NCI-H2196 (cell line): ENCODE measurements around the gene MLN.
A peak's percentile ranks its signal among the peaks of the same experiment; 100 is the strongest.

ENCODE experiments used
- DNase-seq: peaks from one replicate; lab custom pipeline; 2025; ENCODE audit not compliant: unreplicated experiment; lab: John Stamatoyannopoulos, UW

The MLN gene

DNA sequence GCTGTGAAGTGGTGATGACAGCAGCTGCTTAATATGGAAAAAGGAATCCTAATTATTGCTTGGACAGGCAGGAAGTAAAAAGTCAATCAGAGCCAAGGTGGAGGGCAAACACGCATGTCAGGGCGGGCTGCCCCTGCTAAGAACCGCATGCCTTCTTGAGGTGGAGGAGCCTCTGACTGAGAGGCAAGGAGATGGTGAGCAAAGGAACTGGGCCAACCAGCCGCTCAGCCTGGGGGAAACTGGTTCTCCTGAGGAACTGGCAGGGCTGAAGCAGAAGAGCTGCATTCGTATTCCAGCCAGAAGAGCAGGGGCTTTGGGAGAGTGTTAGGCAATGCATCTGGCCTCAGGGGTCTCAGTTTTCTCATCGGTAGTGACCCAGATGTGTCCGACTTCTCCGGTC is 13.1 kb upstream of the MLN start:
- no peak for DNase-seq

DNA sequence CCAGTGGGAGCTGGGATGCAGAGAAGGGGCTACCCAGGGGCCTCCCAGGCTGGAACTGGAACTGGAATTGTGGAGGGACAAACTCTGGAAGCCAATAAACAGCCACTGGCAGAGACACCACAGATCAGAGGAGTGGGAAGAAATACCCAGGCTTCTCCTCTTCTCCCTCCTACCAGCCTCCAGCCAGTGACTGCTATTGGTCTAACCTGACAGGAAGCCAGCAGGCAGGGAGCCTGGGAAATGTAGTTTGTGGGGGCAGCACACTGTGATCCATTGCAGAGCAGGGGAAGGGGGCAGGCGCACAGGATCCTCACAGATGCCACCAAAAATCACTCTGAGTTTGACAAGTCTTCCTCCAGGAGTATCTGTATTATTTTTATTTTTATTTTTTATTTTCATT is 12.1 kb upstream of the MLN start:
- peak; percentile 60 for DNase-seq

DNA sequence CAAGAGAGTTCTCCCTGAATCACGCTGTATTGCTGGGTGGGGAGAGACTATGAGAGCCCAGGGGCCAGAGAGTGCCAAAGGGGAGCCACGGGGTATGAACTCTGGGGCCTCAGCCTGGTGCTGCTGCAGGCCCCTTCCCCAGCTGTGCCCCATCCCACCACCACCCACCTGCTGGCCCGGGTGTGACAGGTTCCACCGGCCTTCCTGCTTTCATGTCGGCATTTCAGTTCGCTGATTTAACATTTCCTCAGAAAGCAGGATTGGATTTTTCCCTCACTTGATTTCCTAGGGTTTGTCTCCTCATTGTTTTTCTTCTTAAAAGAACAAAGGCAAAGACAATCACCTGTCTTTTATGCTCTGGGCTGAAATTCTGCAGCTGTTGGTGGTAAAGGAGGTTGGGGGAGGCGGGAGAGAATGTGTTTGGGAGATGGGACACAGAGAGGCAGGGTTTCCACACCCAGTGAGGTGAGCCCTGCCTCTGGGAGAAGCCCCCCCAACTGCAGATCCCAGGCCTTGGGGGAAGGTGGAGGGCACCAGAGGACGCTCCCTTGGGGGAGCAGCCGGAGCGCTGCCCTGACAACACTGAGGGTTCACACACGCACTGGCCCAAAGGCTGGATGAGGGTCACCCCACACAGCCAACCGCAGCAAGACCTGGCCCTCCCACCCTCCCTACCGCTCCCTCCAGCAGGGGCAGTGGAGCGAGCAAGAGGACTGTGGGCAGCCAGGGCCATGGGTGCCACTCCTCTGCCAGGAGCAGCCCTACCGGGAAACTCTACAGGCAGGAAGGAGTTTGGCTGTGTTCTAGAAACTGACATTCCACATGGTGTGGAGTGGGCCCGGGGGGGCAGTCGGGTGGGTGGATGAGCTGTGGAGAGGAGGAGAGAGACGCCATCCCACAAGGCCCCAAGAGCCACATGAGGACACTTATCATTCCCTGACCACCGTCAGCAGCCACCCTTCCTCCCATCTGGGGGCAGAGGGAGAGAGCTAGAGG is 10.5 kb upstream of the MLN start:
- no peak for DNase-seq

DNA sequence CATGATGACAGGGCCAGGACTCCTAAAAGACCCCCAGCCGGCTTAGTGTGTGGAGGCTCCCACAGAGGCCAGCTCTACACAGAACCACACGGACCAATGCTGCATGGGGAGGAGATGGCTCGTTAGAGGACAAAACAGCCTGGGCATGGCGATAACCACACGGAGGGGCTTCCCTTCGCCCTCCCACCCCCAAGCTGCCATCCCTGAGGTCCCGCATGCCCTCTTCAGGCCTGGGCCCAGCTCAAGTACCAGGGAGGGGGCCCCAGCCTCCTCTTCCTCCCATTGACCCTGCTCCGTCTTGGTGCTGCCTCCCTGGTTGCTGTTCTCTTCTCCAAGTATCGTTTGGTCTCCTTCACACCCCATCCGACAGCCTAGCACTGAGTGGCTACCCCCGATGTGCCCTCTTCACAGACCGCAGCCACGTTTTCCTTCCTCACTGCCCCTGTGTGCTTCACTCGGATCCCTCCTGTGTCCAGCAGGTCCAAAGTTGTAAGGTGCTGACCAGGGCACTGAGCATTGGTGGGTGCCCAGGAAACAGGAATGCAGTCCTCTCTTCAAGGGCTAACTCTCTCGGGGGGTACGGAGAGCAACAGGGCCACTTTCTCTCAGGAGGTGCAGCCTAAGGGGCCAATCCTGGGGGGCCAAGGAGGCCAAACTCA is 9.6 kb upstream of the MLN start:
- DNase-seq = no peak

GRCh38 chr6:33812669-33813068 is 8.9 kb upstream of the MLN start:
- DNase-seq = no peak

DNA sequence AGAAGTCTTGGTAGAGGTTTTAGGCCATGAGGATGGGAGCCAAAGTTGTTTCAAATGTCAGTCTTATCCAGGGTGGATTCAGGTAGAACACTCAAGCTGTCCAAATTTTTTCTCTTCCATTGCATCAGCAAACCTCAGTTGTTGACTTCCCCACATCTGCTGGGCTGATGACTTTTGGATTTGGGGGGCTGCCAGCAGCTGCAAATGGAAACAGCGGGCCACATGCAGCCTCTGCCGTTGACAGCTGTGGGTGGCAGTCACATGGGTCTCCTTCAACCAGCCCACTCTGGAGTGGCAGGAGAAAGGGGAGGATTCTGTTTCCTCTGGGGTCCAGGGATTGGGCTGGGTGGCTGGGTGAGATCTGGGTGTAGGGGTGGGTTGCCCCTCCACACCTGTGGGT is 5.8 kb upstream of the MLN start:
- DNase-seq = no peak

DNA sequence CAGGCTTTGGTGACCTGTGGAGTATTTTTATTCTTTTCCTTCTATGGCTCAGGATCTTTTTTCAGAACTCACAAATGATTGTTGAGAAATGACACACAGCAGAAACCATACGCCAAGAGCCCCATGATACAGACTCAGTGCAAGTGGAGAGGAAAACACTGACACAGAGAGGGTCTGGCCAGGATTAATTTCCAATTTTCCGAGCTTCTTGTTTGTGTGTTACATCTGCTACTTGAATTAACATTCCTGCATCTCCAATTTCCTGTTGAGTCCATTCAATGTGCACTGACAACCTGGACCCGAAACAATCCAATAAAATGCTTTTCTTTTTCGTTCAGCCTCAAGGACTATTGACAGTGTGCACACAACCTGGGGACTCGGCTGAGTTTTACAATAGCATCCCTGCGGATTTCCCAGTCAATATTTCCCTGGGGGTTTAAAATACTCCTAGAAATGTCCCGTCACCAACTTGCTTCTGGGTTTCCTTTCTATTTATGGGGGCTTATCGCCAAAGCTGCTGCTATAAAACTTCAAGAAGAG is 4.9 kb upstream of the MLN start:
- no peak for DNase-seq

DNA sequence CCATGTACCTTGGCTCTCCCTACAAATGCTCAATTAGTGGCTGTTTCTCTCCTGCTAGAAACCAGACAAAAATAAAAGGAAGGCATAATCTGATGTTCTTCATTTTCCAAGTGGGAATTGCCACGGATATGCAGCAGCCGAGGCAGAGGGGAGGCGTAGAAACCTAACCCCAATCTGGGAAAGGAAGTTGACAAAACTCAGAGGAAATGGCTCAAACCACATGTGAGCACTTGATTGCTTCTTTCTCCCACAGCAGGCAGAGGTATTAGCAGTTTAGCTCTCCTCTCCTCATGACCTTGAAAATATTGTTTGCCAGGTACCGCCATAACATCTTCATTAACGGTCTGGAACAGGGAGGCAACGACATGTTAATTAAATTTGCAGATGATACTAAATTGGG is 3.8 kb upstream of the MLN start:
- DNase-seq = no peak

GRCh38 chr6:33806841-33807240 is 3.0 kb upstream of the MLN start:
- no peak for DNase-seq

DNA sequence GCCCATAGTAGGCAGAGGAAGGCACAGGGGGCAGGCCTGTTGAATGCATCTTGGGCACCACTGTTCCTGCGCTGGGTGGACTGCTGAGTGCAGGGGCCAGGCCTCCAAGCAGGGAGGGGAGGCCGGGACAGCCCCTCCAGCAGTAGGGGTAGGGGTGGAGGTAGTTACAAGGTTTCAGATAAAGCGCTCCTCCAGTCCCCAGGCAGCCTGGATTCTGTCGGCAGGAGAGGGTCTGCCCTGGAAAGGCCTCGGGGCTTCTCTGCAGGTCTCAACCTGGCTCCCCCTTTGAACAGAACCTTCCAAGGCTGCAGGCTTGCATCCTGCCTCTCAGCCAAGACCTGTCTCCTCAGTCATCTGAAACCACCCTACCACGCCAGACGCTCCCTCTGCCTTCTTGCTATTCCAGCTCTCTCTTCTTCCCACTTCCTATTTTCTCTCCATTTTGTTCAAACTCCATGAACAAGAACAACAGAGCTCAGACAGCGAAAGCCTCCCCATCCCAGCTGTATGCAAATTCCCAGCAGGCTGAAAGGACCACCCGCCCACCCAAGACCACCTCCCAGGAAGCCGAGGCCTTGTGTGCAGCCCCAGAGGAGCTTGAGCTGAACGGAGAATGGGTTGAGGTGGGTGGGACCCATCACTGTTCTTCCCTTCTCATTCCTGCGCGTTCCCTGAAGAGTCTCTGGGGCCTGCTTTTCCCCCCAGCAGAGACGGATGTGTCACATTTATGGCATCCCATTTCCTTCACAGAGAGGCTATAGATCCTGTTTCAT is 1.4 kb downstream of the MLN start:
- DNase-seq = no peak

GRCh38 chr6:33801611-33802010 is 2.2 kb downstream of the MLN start:
- DNase-seq = no peak

DNA sequence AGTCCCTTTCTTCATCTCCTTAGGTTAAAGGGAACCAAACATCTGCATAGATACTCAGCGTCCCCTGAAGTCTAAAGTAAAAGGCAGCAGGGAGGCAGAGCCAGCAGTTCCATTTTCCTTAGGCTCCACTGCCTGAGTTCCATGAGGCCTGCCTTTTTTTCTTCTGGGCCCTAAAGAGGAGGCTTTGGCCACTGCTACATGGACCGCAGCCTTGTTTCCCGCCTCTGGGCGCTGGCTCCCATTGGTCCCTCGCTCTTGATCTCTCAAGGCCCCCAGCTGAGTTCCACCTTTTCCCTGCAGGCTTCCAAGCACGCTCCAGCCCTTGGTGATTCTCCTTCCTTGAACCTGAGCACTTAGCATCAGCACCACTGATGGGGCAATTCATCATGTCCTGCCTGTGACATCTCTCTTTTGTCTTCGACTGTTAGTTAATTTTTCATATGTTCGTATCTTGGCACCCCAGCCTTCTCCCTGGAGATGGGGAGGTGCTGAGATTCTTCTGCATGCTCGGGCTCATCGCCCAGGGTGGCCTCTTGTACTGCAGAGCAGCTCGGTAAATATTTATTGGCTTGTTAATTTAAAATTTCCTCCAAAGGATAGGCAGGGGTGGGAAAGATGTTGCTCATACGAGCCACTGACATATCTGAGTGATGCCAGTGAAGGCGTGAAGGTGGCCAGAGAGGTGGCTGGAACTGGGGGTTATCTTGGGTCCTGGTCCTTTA is 3.4 kb downstream of the MLN start:
- no peak for DNase-seq

- no peak for DNase-seq
Observed at GRCh38 chr6:33799454-33800113, 4.2 kb downstream of the MLN start.

- no peak for DNase-seq
Observed at GRCh38 chr6:33798343-33798848, 5.4 kb downstream of the MLN start.

DNA sequence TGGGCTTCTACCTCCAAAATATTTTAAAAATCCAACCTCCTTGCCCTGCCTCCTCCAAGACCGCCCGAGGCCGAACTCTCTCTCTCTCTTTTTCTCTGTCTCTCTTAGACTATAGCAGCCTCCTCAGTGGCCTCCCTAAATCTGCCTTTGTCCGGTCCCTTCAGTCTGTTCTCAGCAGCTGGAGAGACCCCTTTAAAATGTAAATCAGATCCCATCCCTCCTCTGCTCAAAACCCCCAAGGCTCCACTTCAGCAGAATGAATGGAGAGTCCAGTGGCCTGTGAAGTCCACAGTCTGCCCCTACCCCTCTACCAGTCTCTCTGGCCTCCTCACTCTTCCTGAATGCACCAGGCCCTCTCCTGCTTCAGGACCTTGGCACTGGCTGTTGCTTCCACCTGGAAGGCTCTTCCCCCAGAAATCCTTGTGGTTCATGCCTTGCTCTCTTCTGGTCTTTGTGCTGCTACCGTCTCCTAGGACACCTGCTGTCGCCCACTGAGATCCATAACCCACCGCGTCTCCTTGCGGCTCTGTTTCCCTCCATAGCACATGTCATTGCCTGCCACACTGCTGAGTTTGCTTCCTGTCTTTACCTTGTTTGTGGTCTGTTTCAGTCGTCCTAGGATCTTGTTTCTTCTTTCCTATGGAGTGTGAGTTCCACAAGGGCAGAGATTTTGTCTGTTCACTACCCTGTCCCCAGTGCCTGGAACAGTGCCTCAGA is 6.0 kb downstream of the MLN start:
- no peak for DNase-seq

GRCh38 chr6:33794910-33795623 is 8.7 kb downstream of the MLN start:
- DNase-seq = no peak

DNA sequence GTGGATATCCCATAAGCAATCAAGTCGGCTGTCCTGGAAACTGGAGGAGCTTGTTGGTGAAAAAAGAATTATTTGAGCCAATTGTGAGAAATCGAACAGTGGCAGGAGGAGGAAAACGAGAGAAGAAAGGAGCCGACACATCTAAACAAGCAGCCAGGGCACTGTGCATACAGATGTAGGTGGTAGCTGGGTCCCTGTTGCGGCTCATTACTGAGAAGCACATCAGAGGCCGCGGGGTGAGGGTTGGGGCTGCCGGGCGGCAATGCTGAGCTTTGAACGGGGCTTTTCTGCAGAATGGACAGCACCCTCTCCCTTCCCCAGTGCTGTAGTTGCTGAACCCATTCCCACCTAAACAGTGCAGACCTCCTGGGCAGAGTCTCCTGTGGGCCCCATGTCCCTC is 10.8 kb downstream of the MLN start:
- no peak for DNase-seq

GRCh38 chr6:33791620-33792019 is 12.2 kb downstream of the MLN start:
- no peak for DNase-seq

- DNase-seq = no peak
Observed at GRCh38 chr6:33790910-33791309, 12.9 kb downstream of the MLN start.
